Activated B cell treated with CpG ODN at 0.5 μM for 24 hours (primary cell): Measurements from ENCODE around the gene GTF3C4. TPM values are rescaled to one million over a fixed set of nuclear protein-coding genes. Genes with fewer than 3 reads are reported as not detected.

Source experiments
- ATAC-seq: fragments of 200-7000 bp; cut with Tn5 transposase; one replicate; pipeline ENCODE4 v1.10.0; 2021; ENCODE audit warnings: low read depth, mild to moderate bottlenecking, moderate library complexity
- CTCF ChIA-PET: fragments of 350-600 bp; sonication (Branson Sonifier 250); formaldehyde crosslinking; loops from one replicate; lab custom pipeline; 2021; ENCODE audit warnings: antibody characterized with exemption; lab: Charles Lee
- POLR2A ChIA-PET: fragments of 350-600 bp; sonication (Branson Sonifier 250); formaldehyde crosslinking; loops from one replicate; lab custom pipeline; 2021; ENCODE audit warnings: antibody characterized with exemption; lab: Charles Lee
- DNase-seq: peaks from one replicate; pipeline ENCODE4 v3.0.0; 2022
- H3K27ac Mint-ChIP-seq: one replicate; pipeline ENCODE4 v1.8.0; 2020; ENCODE audit warnings: mixed read lengths
- H3K27me3 Mint-ChIP-seq: one replicate; pipeline ENCODE4 v1.8.0; 2021; ENCODE audit warnings: mixed read lengths
- H3K36me3 Mint-ChIP-seq: one replicate; pipeline ENCODE4 v1.8.0; 2021; ENCODE audit warnings: low read depth, mixed read lengths
- H3K4me1 Mint-ChIP-seq: one replicate; pipeline ENCODE4 v1.8.0; 2021; ENCODE audit warnings: mixed read lengths
- H3K4me3 Mint-ChIP-seq: one replicate; pipeline ENCODE4 v1.8.0; 2020; ENCODE audit warnings: mild to moderate bottlenecking, mixed read lengths
- H3K9me3 Mint-ChIP-seq: one replicate; pipeline ENCODE4 v1.8.0; 2020; ENCODE audit warnings: mixed read lengths
- CTCF ChIP-seq: fragments of 200-600 bp; IDR thresholded peaks from one replicate; pipeline ENCODE4 v1.8.0; 2022; ENCODE audit warnings: antibody characterized with exemption, mild to moderate bottlenecking
- intact Hi-C: fragments of 100-400 bp; cut with micrococcal nuclease; formaldehyde crosslinking; loops from one replicate; pipeline ENCODE4 v1.15.1; 2024
- total RNA-seq: library from RNA; stranded (reverse); gene quantifications from 2 replicates; pipeline ENCODE4 v1.2.3, GENCODE V29; 2022

The GTF3C4 gene
- total RNA-seq, 1 donor from 2014 or later, result 16.1 TPM

GRCh38 chr9:132646726-132647125, 23.5 kb upstream of the GTF3C4 start:
- no peaks in the 10 kb centered on the region for H3K27me3 Mint-ChIP-seq
- peaks cover 90% of the 10 kb centered on the region for H3K36me3 Mint-ChIP-seq
- ChIA-PET CTCF (no interaction called here), POLR2A (no interaction called here)
- intact Hi-C loops, result no loop called here
- H3K9me3 Mint-ChIP-seq, result no peaks in the 10 kb centered on the region
- no peak for DNase-seq
- H3K4me1 Mint-ChIP-seq, result no peaks in the 10 kb centered on the region
- TF ChIP-seq CTCF, result no peak
- no peak for ATAC-seq
- H3K27ac Mint-ChIP-seq, result no peak overlapping the region
- H3K4me3 Mint-ChIP-seq, result no peak overlapping the region

GRCh38 chr9:132647355-132647754, 22.9 kb upstream of the GTF3C4 start:
- intact Hi-C loops, result no loop called here
- Mint-ChIP-seq H3K27ac (no peak overlapping the region), H3K9me3 (no peaks in the 10 kb centered on the region), H3K4me1 (no peaks in the 10 kb centered on the region), H3K27me3 (no peaks in the 10 kb centered on the region), H3K36me3 (peaks cover 89% of the 10 kb centered on the region), H3K4me3 (no peak overlapping the region)
- no peak for ATAC-seq
- DNase-seq, result no peak
- POLR2A ChIA-PET, result no interaction called here
- CTCF ChIA-PET, result no interaction called here
- no peak for TF ChIP-seq CTCF

- ChIA-PET POLR2A (no interaction called here), CTCF (no interaction called here)
- Mint-ChIP-seq H3K4me3 (no peak overlapping the region), H3K27me3 (no peaks in the 10 kb centered on the region), H3K4me1 (no peaks in the 10 kb centered on the region), H3K27ac (no peak overlapping the region), H3K9me3 (no peaks in the 10 kb centered on the region), H3K36me3 (peaks cover 89% of the 10 kb centered on the region)
- no peak for TF ChIP-seq CTCF
- ATAC-seq, result no peak
- intact Hi-C loops, result no loop called here
- DNase-seq, result no peak
Measured at GRCh38 chr9:132647806-132648205, 22.5 kb upstream of the GTF3C4 start.

- Mint-ChIP-seq H3K9me3 (no peaks in the 10 kb centered on the region), H3K27me3 (no peaks in the 10 kb centered on the region), H3K27ac (no peak overlapping the region), H3K4me3 (no peak overlapping the region), H3K4me1 (no peaks in the 10 kb centered on the region), H3K36me3 (peaks cover 85% of the 10 kb centered on the region)
- intact Hi-C loops, result no loop called here
- ChIA-PET CTCF (no interaction called here), POLR2A (interaction anchor here (0.6 kb wide), 1 partner anchor 51 kb away, joined by 3 read pairs; no protein-coding TSS in a partner anchor)
- DNase-seq (no peak), ATAC-seq (no peak)
- TF ChIP-seq CTCF, result no peak
Measured at GRCh38 chr9:132648283-132648682, 22.0 kb upstream of the GTF3C4 start.

- TF ChIP-seq CTCF, result no peak
- H3K4me3 Mint-ChIP-seq, result no peak overlapping the region
- CTCF ChIA-PET, result no interaction called here
- POLR2A ChIA-PET, result interaction anchor here (0.6 kb wide), 1 partner anchor 51 kb away, joined by 3 read pairs; no protein-coding TSS in a partner anchor
- no peaks in the 10 kb centered on the region for H3K9me3 Mint-ChIP-seq
- DNase-seq (no peak), ATAC-seq (no peak)
- intact Hi-C loops, result no loop called here
- no peak overlapping the region for H3K27ac Mint-ChIP-seq
- peaks cover 81% of the 10 kb centered on the region for H3K36me3 Mint-ChIP-seq
- H3K27me3 Mint-ChIP-seq, result no peaks in the 10 kb centered on the region
- no peaks in the 10 kb centered on the region for H3K4me1 Mint-ChIP-seq
Measured at GRCh38 chr9:132648685-132649084, 21.6 kb upstream of the GTF3C4 start.
